IMR-90 (cell line): ENCODE data around the gene CLOCK. TPM values are rescaled to one million over a fixed set of nuclear protein-coding genes. Genes with fewer than 3 reads are reported as not detected.

Source experiments
- ATAC-seq: fragments of 200-7000 bp; cut with Tn5 transposase; 2 replicates; pipeline ENCODE4 v1.9.1; 2020; ENCODE audit warnings: low read depth, mild to moderate bottlenecking, moderate library complexity
- BruUV-seq: library from RNA; stranded (reverse); fragments of 400-500 nt; replicated peaks from 2 replicates; lab custom pipeline; 2021; lab: Mats Ljungman, UMichigan
- CTCF ChIA-PET: fragments of 300-600 bp; formaldehyde crosslinking; extraction: SDS; loops from one replicate; lab custom pipeline; 2021; ENCODE audit warnings: antibody characterized with exemption; lab: Yijun Ruan, JAX
- POLR2A ChIA-PET: fragments of 300-600 bp; sonication (Branson Sonifier 250); formaldehyde crosslinking; loops from one replicate; lab custom pipeline; 2022; ENCODE audit warnings: antibody characterized with exemption; ENCODE audit not compliant: unreplicated experiment; lab: Charles Lee
- DNase-seq: peaks from one replicate; pipeline ENCODE4 v3.0.0; 2013
- H2AFZ ChIP-seq: replicated peaks from 2 replicates; pipeline ENCODE3; 2013; ENCODE audit warnings: low read length, mild to moderate bottlenecking; ENCODE audit not compliant: poor library complexity
- H2AK5ac ChIP-seq: 2 replicates; pipeline ENCODE4 v1.6.1; 2013; ENCODE audit warnings: low read depth, low read length, inconsistent platforms
- H2AK9ac ChIP-seq: replicated peaks from 2 replicates; pipeline ENCODE3; 2013; ENCODE audit warnings: mild to moderate bottlenecking, low read depth, low read length, moderate library complexity; ENCODE audit not compliant: poor library complexity
- H2BK120ac ChIP-seq: 2 replicates; pipeline ENCODE4 v1.6.1; 2013; ENCODE audit warnings: low read depth, low read length, inconsistent platforms
- H2BK15ac ChIP-seq: 3 replicates; pipeline ENCODE4 v1.6.1; 2013; ENCODE audit warnings: low read depth, low read length, inconsistent platforms
- H2BK20ac ChIP-seq: 2 replicates; pipeline ENCODE4 v1.6.1; 2013; ENCODE audit warnings: low read depth, mild to moderate bottlenecking, inconsistent platforms, low read length, moderate library complexity
- H2BK5ac ChIP-seq: 2 replicates; pipeline ENCODE4 v1.6.1; 2013; ENCODE audit warnings: mild to moderate bottlenecking, low read depth, low read length, inconsistent platforms; ENCODE audit not compliant: poor library complexity, severe bottlenecking
- H3K14ac ChIP-seq: replicated peaks from 2 replicates; pipeline ENCODE4 v1.6.1; 2013; ENCODE audit warnings: low read depth, low read length, inconsistent platforms
- H3K18ac ChIP-seq: 2 replicates; pipeline ENCODE4 v1.6.1; 2013; ENCODE audit warnings: low read depth, low read length, control low read depth
- H3K23ac ChIP-seq: 2 replicates; pipeline ENCODE4 v1.6.1; 2013; ENCODE audit warnings: low read depth, low read length, inconsistent platforms
- H3K27ac ChIP-seq: 2 replicates; pipeline ENCODE4 v1.5.1; 2013; ENCODE audit warnings: mild to moderate bottlenecking, control low read depth, low read length; ENCODE audit not compliant: insufficient read depth
- H3K27me3 ChIP-seq: 2 replicates; pipeline ENCODE4 v1.6.1; 2013; ENCODE audit warnings: low read length; ENCODE audit not compliant: control insufficient read depth, insufficient read depth
- H3K36me3 ChIP-seq: 2 replicates; pipeline ENCODE4 v1.6.1; 2013; ENCODE audit warnings: low read length, mixed read lengths; ENCODE audit not compliant: control insufficient read depth, insufficient read depth
- H3K4ac ChIP-seq: 2 replicates; pipeline ENCODE4 v1.6.1; 2013; ENCODE audit warnings: low read depth, low read length, inconsistent platforms
- H3K4me1 ChIP-seq: 2 replicates; pipeline ENCODE4 v1.6.1; 2013; ENCODE audit warnings: low read length, mixed read lengths; ENCODE audit not compliant: control insufficient read depth, insufficient read depth
- H3K4me2 ChIP-seq: 2 replicates; pipeline ENCODE4 v1.6.1; 2013; ENCODE audit warnings: low read depth, mild to moderate bottlenecking, control low read depth, low read length, moderate library complexity
- H3K4me3 ChIP-seq: 2 replicates; pipeline ENCODE4 v1.5.1; 2013; ENCODE audit warnings: low read depth, mild to moderate bottlenecking, control low read depth, low read length, moderate library complexity; ENCODE audit not compliant: insufficient read depth
- H3K56ac ChIP-seq: 2 replicates; pipeline ENCODE4 v1.6.1; 2013; ENCODE audit warnings: low read length, inconsistent platforms; ENCODE audit not compliant: insufficient read depth; ENCODE audit errors: extremely low read depth
- H3K79me1 ChIP-seq, 2 experiments: 2 replicates each; pipeline ENCODE4 v1.6.1; 2013; ENCODE audit warnings: low read length in 2 of 2, inconsistent platforms in 1 of 2, low read depth in 1 of 2
- H3K9ac ChIP-seq: 2 replicates; pipeline ENCODE4 v1.6.1; 2013; ENCODE audit warnings: low read depth, low read length, control low read depth
- H3K9me1 ChIP-seq: 2 replicates; pipeline ENCODE4 v1.6.1; 2013; ENCODE audit warnings: low read length, inconsistent platforms; ENCODE audit not compliant: insufficient read depth
- H3K9me3 ChIP-seq: 2 replicates; pipeline ENCODE4 v1.6.1; 2013; ENCODE audit warnings: low read length; ENCODE audit not compliant: control insufficient read depth, insufficient read depth
- H4K20me1 ChIP-seq: 2 replicates; pipeline ENCODE4 v1.6.1; 2013; ENCODE audit warnings: low read length, inconsistent platforms; ENCODE audit not compliant: insufficient read depth
- H4K5ac ChIP-seq: 2 replicates; pipeline ENCODE4 v1.6.1; 2013; ENCODE audit warnings: mild to moderate bottlenecking, low read depth, low read length, control low read depth
- H4K8ac ChIP-seq, 2 experiments: 2 replicates each; pipeline ENCODE4 v1.6.1; 2013; ENCODE audit warnings: low read depth in 2 of 2, low read length in 2 of 2, control low read depth in 1 of 2, inconsistent platforms in 1 of 2
- H4K91ac ChIP-seq: 2 replicates; pipeline ENCODE4 v1.6.1; 2013; ENCODE audit warnings: low read depth, low read length, inconsistent platforms; ENCODE audit not compliant: insufficient read depth
- CHD1 ChIP-seq: IDR thresholded peaks from 2 replicates; pipeline ENCODE4 v1.6.1; 2012; ENCODE audit warnings: low read depth, low read length, improper control_type of control experiment
- ELK1 ChIP-seq: fragments of 150-350 bp; IDR thresholded peaks from 2 replicates; pipeline ENCODE4 v1.6.1; 2016; ENCODE audit warnings: low read depth, mild to moderate bottlenecking, low read length, moderate library complexity, borderline replicate concordance
- FOS ChIP-seq: fragments of 150-350 bp; IDR thresholded peaks from 2 replicates; pipeline ENCODE4 v1.6.1; 2016; ENCODE audit warnings: low read depth, low read length
- MAFK ChIP-seq: IDR thresholded peaks from 2 replicates; pipeline ENCODE4 v1.6.1; 2012; ENCODE audit warnings: low read depth, low read length, improper control_type of control experiment
- MAZ ChIP-seq: IDR thresholded peaks from 2 replicates; pipeline ENCODE4 v1.6.1; 2012; ENCODE audit warnings: low read depth, mild to moderate bottlenecking, low read length, improper control_type of control experiment, moderate library complexity, borderline replicate concordance
- MXI1 ChIP-seq: IDR thresholded peaks from 2 replicates; pipeline ENCODE4 v1.6.1; 2012; ENCODE audit warnings: low read depth, mild to moderate bottlenecking, low read length, moderate library complexity, borderline replicate concordance
- NFE2L2 ChIP-seq: fragments of 150-350 bp; IDR thresholded peaks from 2 replicates; pipeline ENCODE4 v1.6.1; 2016; ENCODE audit warnings: low read depth, mild to moderate bottlenecking, low read length
- RCOR1 ChIP-seq: IDR thresholded peaks from 2 replicates; pipeline ENCODE4 v1.6.1; 2012; ENCODE audit warnings: mild to moderate bottlenecking, low read length, improper control_type of control experiment; ENCODE audit not compliant: insufficient replicate concordance
- WGBS, 2 experiments: methylation state at CpG; one replicate each; pipeline versions ENCODE4 v1.1.5 to v1.1.7; 2013; ENCODE audit warnings: missing lambda C conversion rate in 2 of 2; ENCODE audit not compliant: insufficient read length in 1 of 2; ENCODE audit errors: extremely low coverage in 2 of 2; 5-methylcytosine and 5-hydroxymethylcytosine counted together
- dilution Hi-C: fragments of 300-500 bp; cut with HindIII; formaldehyde crosslinking; loops from one replicate; pipeline ENCODE4 v1.14.3; 2018; ENCODE audit warnings: low sequenced_read_pairs; ENCODE audit not compliant: unreplicated experiment
- in situ Hi-C: fragments of 300-500 bp; cut with MboI; formaldehyde crosslinking; loops from 3 replicates; pipeline ENCODE4 v1.14.3; 2019; ENCODE audit warnings: low sequenced_read_pairs, inconsistent platforms, mixed read lengths
- intact Hi-C: fragments of 100-400 bp; cut with micrococcal nuclease; formaldehyde crosslinking; loops from 2 replicates; pipeline ENCODE4 v1.10.0; 2022
- polyA plus RNA-seq, 3 experiments: library from polyadenylated mRNA; depleted of rRNA; stranded (reverse); fragments of >200 nt; gene quantifications; 2 replicates each; pipeline ENCODE4 v1.2.3, GENCODE V29; 2012; ENCODE audit warnings: low replicate concordance in 1 of 3
- total RNA-seq: library from RNA; depleted of rRNA; stranded (reverse); fragments of >200 nt; gene quantifications from 2 replicates; pipeline ENCODE4 v1.2.3, GENCODE V29; 2012
- TF ChIP-seq, protein P1 (sequence below): fragments of 150-350 bp; IDR thresholded peaks from 2 replicates; pipeline ENCODE4 v1.6.1; 2017; ENCODE audit warnings: mild to moderate bottlenecking, antibody characterized with exemption, low read length, low read depth

Gene CLOCK
- total and polyA plus RNA-seq, 2 of the 4 experiments (the other 2 are of a cell fraction): 7.3 to 53.4 TPM

- ATAC-seq: no peak
- in situ Hi-C loops: no loop called here
- Histone ChIP-seq H3K4ac (no peak overlapping the region), H3K23ac (no peak overlapping the region), H3K36me3 (peaks cover 2% of the 10 kb centered on the region), H3K4me2 (no peak overlapping the region), H3K18ac (no peak overlapping the region), H3K27me3 (no peaks in the 10 kb centered on the region), H2BK5ac (no peak overlapping the region), H2AK9ac (no peak overlapping the region), H3K4me3 (no peak overlapping the region), H4K91ac (no peak overlapping the region), H2BK120ac (no peak overlapping the region), H2BK15ac (no peak overlapping the region), H3K4me1 (peaks cover 4% of the 10 kb centered on the region; the same call in 1 of the 2 replicates), H4K20me1 (no peaks in the 10 kb centered on the region; the same call in 1 of the 2 replicates), H3K79me1 (peaks cover 10 to 16% of the 10 kb centered on the region in 2 experiments), H2AK5ac (no peak overlapping the region), H2BK20ac (no peak overlapping the region), H3K14ac (no peak overlapping the region), H3K9ac (no peak overlapping the region), H3K9me1 (no peaks in the 10 kb centered on the region), H4K8ac (no peak overlapping the region), H2AFZ (no peak overlapping the region), H3K56ac (no peak overlapping the region), H3K9me3 (no peaks in the 10 kb centered on the region), H4K5ac (no peak overlapping the region), H3K27ac (no peak overlapping the region)
- no peak for DNase-seq
- no CpG with 5 or more reads among the region's 3 CpGs for WGBS, 2 experiments
- dilution Hi-C loops: no loop called here
- intact Hi-C loops: no loop called here
- CTCF ChIA-PET: no interaction called here
- no peak for TF ChIP-seq MAFK
- TF ChIP-seq CHD1: no peak
- no peak for TF ChIP-seq MAZ
- TF ChIP-seq ELK1: no peak
- no peak for TF ChIP-seq NFE2L2
- TF ChIP-seq FOS: no peak
- no peak for TF ChIP-seq RCOR1
- TF ChIP-seq, protein P1, sequence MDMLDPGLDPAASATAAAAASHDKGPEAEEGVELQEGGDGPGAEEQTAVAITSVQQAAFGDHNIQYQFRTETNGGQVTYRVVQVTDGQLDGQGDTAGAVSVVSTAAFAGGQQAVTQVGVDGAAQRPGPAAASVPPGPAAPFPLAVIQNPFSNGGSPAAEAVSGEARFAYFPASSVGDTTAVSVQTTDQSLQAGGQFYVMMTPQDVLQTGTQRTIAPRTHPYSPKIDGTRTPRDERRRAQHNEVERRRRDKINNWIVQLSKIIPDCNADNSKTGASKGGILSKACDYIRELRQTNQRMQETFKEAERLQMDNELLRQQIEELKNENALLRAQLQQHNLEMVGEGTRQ: no peak
- TF ChIP-seq MXI1: no peak
- POLR2A ChIA-PET: no interaction called here
- BruUV-seq: no TSS peak
Measured at GRCh38 chr4:55488716-55489115, 58.0 kb downstream of the CLOCK start.
